Kidney (tissue), 14 donors: ENCODE results near the gene VPS13C. TPM values are rescaled to one million over a fixed set of nuclear protein-coding genes. Genes with fewer than 3 reads are reported as not detected.

Source experiments
- DNase-seq, 5 donors: peaks; one replicate each; pipeline ENCODE4 v3.0.0-alpha.2; 2013 to 2020
- FAIRE-seq: peaks from 2 replicates; lab custom pipeline; 2012; peaks lifted over from hg19 to GRCh38; lab: Jason Lieb, UNC
- H3K27ac ChIP-seq, 2 donors: one replicate each; pipeline ENCODE4 v1.7.0; 2013; ENCODE audit warnings: low read depth in 2 of 2, low read length in 2 of 2, inconsistent platforms in 1 of 2
- H3K27me3 ChIP-seq: one replicate; pipeline ENCODE4 v1.7.1; 2013; ENCODE audit warnings: low read length, inconsistent platforms; ENCODE audit not compliant: control insufficient read depth, insufficient read depth
- H3K36me3 ChIP-seq, 3 donors: one replicate each; pipeline versions ENCODE4 v1.7.0 to v1.7.1; 2013; ENCODE audit warnings: low read length in 3 of 3, control low read depth in 1 of 3, inconsistent platforms in 1 of 3; ENCODE audit not compliant: insufficient read depth in 3 of 3, control insufficient read depth in 2 of 3
- H3K4me1 ChIP-seq, 3 donors: one replicate each; pipeline versions ENCODE4 v1.7.0 to v1.7.1; 2013; ENCODE audit warnings: low read length in 3 of 3, inconsistent platforms in 1 of 3, low read depth in 1 of 3; ENCODE audit not compliant: control insufficient read depth in 2 of 3, insufficient read depth in 2 of 3
- H3K4me3 ChIP-seq, 3 donors: one replicate each; pipeline versions ENCODE4 v1.7.0 to v1.8.1; 2013; ENCODE audit warnings: low read length in 3 of 3, control low read depth in 1 of 3, inconsistent platforms in 1 of 3
- H3K9ac ChIP-seq, 3 donors: one replicate each; pipeline versions ENCODE4 v1.7.0 to v1.7.1; 2013; ENCODE audit warnings: low read length in 3 of 3, control low read depth in 1 of 3, inconsistent platforms in 1 of 3
- H3K9me3 ChIP-seq, 3 donors: one replicate each; pipeline versions ENCODE4 v1.7.0 to v1.7.1; 2013; ENCODE audit warnings: low read length in 3 of 3, control low read depth in 1 of 3, inconsistent platforms in 1 of 3; ENCODE audit not compliant: control insufficient read depth in 2 of 3, insufficient read depth in 1 of 3
- CTCF ChIP-seq: IDR thresholded peaks from 3 replicates; pipeline ENCODE4 v1.5.1; 2012; ENCODE audit warnings: mild to moderate bottlenecking, moderate library complexity, borderline replicate concordance; ENCODE audit not compliant: insufficient read depth; ENCODE audit errors: extremely low read depth
- intact Hi-C: fragments of 100-400 bp; cut with DNase I; formaldehyde crosslinking; loops from one replicate; pipeline ENCODE4 v1.11.1; 2022
- polyA plus RNA-seq: library from polyadenylated mRNA; stranded (reverse); fragments of 350-450 nt; fragmentation: Illumina TruSeq; extraction: RNeasy Lipid Tissue Mini Kit (QIAGEN cat#74804); gene quantifications from one replicate; pipeline ENCODE4 v1.2.3, GENCODE V29; 2014; ENCODE audit warnings: low read depth, low replicate concordance; ENCODE audit not compliant: insufficient read depth
- total RNA-seq: library from RNA; stranded (reverse); fragmentation: NEBNext Ultra II Directional; extraction: Animal tissue kit (Norgen Biotek cat#: 25700); gene quantifications from one replicate; pipeline ENCODE4 v1.2.1, GENCODE V29; 2021
- donor health status: control.
- donor health status: control.
- donor health status: control.
- donor health status: control.
- donor health status: control.
- donor health status: DM: yes; HTN: yes; CAD: no.
- donor health status: Normal renal cell carcinoma (clear cell type).

VPS13C gene
- total and polyA plus RNA-seq, 2 donors from 2014 or later = 12.5 to 106 TPM

DNA sequence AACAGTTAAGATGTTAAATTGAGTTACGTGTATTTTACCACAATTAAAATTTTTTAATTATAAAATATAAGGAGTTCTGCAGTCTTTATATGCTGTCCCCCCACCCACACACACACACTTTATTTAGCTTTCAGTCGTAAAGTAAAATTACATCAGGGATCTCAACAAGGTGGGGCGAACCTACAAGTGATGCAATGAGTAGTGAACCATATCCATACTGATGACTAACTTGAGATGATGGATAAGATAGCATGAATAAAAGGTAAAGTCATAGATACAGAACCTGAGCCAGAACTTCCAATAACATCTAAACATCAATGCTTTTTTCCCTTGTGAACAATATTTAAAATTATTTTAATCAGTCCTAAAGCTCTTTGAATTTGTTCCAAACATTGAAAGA lies 77.2 kb downstream of the VPS13C start:
- DNase-seq = no peak
- intact Hi-C loops = no loop called here
- no peaks in the 10 kb centered on the region for H3K27me3 ChIP-seq
- TF ChIP-seq CTCF = no peak
- peaks cover 0 to 13% (median 9%) of the 10 kb centered on the region in 3 donors for H3K36me3 ChIP-seq
- no peaks in the 10 kb centered on the region for H3K9me3 ChIP-seq
- no peaks in the 10 kb centered on the region for H3K4me1 ChIP-seq
- H3K27ac ChIP-seq = no peak overlapping the region
- H3K9ac ChIP-seq = no peak overlapping the region
- no peak overlapping the region for H3K4me3 ChIP-seq
- FAIRE-seq = no peak

DNA sequence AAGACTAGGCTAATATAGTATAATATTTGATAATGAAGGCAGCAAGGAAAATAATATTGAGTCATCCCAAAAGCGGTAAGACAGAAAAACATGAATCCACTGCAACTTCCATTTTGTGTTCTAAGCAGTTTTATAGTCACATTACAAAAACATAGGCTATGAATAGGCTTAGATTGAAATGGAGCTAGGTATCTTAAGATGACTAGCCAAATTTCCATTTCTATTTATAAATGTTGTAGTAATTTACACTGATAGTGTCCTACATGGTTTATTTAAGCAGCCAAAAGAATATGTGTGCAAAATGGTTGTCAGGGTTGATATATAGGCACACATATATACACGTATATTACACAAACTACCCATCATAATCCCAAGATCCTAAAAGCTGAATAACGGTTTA lies 82.0 kb downstream of the VPS13C start:
- H3K36me3 ChIP-seq = peaks cover 0 to 16% (median 7%) of the 10 kb centered on the region in 3 donors
- no peak overlapping the region for H3K27ac ChIP-seq
- H3K9me3 ChIP-seq = no peaks in the 10 kb centered on the region
- no peaks in the 10 kb centered on the region for H3K4me1 ChIP-seq
- no peak for DNase-seq
- no peak for FAIRE-seq
- no peaks in the 10 kb centered on the region for H3K27me3 ChIP-seq
- intact Hi-C loops = no loop called here
- no peak overlapping the region for H3K4me3 ChIP-seq
- TF ChIP-seq CTCF = no peak
- H3K9ac ChIP-seq = no peak overlapping the region

DNA sequence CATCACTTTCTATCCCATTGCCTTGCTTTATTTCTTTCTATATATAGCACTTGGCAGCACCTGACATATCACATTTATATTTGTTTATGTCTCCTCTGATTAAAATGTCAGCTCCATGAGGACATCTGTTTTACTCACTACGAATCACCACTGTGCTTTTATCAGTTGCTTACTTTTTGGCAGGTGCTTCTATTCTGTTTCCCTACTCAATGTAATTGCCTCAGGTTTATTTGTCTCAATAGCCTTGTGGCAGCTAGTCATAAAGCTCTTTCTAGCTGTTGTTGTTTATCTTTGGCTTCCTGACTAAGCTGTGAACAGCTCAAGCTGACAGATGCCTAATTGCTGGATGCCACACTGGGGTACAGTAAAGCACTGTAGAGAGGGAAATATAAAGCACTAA lies 85.5 kb downstream of the VPS13C start:
- Histone ChIP-seq H3K4me3 (no peak overlapping the region), H3K36me3 (peaks cover 3 to 11% (median 10%) of the 10 kb centered on the region in 3 donors), H3K27ac (no peak overlapping the region), H3K9me3 (no peaks in the 10 kb centered on the region), H3K27me3 (no peaks in the 10 kb centered on the region), H3K9ac (no peak overlapping the region), H3K4me1 (no peaks in the 10 kb centered on the region)
- DNase-seq = no peak
- no peak for FAIRE-seq
- TF ChIP-seq CTCF = no peak
- intact Hi-C loops = no loop called here

DNA sequence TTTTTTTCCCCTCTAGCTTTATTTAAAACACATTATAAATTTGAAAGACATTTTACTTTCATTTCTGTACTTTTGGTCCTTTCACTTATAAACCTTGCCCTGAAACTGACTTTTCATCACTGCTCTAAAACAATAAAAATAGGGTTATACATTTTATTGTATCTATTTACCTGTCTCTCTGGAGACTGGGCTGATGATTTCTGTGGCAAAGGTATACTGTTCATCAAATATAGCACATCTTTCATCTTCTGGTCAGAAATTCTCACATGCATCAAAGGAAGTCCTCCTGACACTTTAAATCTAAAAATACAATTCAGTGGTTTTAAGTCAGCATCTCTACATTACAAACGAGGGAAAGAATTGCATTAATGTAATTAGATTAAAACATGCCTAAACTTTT lies 86.1 kb downstream of the VPS13C start:
- no peak for FAIRE-seq
- peaks cover 3 to 11% (median 10%) of the 10 kb centered on the region in 3 donors for H3K36me3 ChIP-seq
- intact Hi-C loops = no loop called here

More for the DNA sequence above, 86.1 kb downstream of the VPS13C start:
- Histone ChIP-seq H3K27me3 (no peaks in the 10 kb centered on the region), H3K4me3 (no peak overlapping the region), H3K9me3 (no peaks in the 10 kb centered on the region), H3K9ac (no peak overlapping the region), H3K4me1 (no peaks in the 10 kb centered on the region), H3K27ac (no peak overlapping the region)
- no peak for TF ChIP-seq CTCF
- DNase-seq = no peak
